GM12872 (cell line): Measurements from ENCODE around the gene CDH22.

ENCODE experiments used
- TF ChIP-seq, protein P1 (sequence below): IDR thresholded peaks from 3 replicates; pipeline ENCODE4 v1.5.1; 2011; ENCODE audit warnings: low read depth, mild to moderate bottlenecking, low read length, moderate library complexity; ENCODE audit not compliant: insufficient read depth

The CDH22 gene

GRCh38 chr20:46286977-46287376 is 21.3 kb downstream of the CDH22 start:
- TF ChIP-seq, protein P1, sequence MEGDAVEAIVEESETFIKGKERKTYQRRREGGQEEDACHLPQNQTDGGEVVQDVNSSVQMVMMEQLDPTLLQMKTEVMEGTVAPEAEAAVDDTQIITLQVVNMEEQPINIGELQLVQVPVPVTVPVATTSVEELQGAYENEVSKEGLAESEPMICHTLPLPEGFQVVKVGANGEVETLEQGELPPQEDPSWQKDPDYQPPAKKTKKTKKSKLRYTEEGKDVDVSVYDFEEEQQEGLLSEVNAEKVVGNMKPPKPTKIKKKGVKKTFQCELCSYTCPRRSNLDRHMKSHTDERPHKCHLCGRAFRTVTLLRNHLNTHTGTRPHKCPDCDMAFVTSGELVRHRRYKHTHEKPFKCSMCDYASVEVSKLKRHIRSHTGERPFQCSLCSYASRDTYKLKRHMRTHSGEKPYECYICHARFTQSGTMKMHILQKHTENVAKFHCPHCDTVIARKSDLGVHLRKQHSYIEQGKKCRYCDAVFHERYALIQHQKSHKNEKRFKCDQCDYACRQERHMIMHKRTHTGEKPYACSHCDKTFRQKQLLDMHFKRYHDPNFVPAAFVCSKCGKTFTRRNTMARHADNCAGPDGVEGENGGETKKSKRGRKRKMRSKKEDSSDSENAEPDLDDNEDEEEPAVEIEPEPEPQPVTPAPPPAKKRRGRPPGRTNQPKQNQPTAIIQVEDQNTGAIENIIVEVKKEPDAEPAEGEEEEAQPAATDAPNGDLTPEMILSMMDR = no peak

DNA sequence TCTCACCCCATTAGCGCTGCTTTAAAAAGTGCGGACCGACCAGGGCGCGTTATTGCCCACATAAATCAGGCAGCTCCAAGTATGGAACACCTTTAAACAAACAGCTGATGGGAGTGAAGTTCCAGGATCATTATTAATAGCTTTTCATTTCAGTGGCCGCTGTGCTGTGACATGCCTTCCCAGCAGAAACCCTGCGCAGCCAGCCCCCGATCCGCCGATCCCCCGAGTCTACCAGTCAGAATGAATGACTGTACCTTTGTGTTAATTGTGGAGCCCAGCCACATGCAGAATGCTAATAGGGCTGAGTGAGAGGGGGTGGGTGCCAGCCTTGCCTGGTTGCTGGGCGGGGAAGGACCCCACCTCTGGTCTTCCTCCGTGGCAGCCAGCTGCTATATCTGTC is 21.9 kb downstream of the CDH22 start:
- TF ChIP-seq, protein P1 = no peak

DNA sequence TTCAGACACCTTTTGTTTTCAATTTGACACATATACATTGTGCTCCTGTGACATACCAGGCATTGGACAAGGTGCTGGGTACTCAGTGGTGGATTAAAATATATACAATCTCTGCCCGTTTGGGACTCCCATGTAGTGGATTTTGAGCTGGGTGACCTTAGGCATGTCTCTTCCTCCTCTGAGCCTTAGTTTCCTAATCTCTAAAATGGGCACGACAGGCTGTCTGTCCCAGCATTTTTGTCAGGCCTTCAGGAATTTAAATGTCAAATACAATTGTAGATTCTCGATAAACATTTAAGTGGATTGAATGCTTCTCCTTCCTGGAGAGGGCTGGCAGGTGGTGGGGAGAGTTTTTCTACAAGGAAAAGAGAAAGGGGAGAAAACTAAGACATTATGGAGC is 22.6 kb downstream of the CDH22 start:
- TF ChIP-seq, protein P1 = no peak

DNA sequence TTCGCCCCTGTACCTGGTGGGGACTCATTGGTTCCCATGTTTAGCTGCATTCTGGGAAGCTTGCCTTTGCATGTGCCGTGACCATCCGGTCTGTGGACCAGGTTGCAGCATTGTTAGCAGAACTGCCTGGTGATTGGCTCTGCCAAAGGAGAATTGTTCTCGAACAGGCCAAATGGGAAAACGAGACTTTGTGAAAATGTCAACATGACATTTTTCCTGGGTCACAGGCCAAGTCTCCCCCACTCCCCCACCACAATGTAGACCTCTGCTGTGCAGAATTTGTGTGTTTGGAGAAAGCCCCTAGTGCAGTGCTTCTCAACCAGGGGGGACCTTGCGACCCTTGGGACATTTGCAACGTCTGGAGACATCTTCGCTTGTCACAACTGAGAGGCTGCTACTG is 23.2 kb downstream of the CDH22 start:
- TF ChIP-seq, protein P1 = no peak

GRCh38 chr20:46284040-46284427 is 24.3 kb downstream of the CDH22 start:
- TF ChIP-seq, protein P1 = no peak

- TF ChIP-seq, protein P1 = no peak
These were observed 24.8 kb downstream of the CDH22 start for GRCh38 chr20:46283426-46284039.

DNA sequence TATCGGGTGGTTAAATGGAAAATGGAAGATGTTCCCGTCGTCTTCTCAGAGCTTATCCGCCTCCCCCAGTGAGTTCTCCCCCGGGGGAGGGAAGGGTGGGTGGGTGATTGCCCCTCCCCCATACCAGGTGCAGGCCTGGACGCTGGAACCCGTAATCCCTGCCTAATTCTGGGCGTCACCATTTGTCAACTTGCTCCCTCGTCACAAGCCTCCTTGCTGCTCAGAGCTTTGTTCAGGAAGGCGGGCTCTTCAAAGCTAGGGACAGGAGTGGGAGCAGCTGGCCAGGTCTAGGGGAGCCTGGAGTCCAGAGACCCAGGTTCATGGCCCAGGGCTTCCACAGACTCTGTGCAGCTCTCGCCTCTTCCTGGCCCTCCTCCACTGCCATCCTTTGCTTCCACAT is 25.6 kb downstream of the CDH22 start:
- TF ChIP-seq, protein P1 = no peak
